Ectodermal cell (in vitro differentiated cells): ENCODE measurements around the gene CLCN5.

Experiments used
- H3K27ac ChIP-seq: 2 replicates; pipeline ENCODE4 v1.7.0; 2013; ENCODE audit warnings: mild to moderate bottlenecking, low read depth, low read length; ENCODE audit not compliant: insufficient read depth, poor library complexity, severe bottlenecking
- H3K27me3 ChIP-seq: 2 replicates; pipeline ENCODE4 v1.7.0; 2013; ENCODE audit warnings: mild to moderate bottlenecking, low read length; ENCODE audit not compliant: insufficient read depth, control insufficient read depth, poor library complexity, severe bottlenecking
- H3K36me3 ChIP-seq: one replicate; pipeline ENCODE4 v1.7.0; 2013; ENCODE audit warnings: low read length; ENCODE audit not compliant: control insufficient read depth, insufficient read depth
- H3K4me1 ChIP-seq: one replicate; pipeline ENCODE4 v1.7.0; 2013; ENCODE audit warnings: low read length; ENCODE audit not compliant: control insufficient read depth, insufficient read depth
- H3K4me3 ChIP-seq: 2 replicates; pipeline ENCODE4 v1.7.0; 2013; ENCODE audit warnings: low read depth, low read length, control low read depth; ENCODE audit not compliant: insufficient read depth
- H3K9me3 ChIP-seq: 2 replicates; pipeline ENCODE4 v1.7.0; 2013; ENCODE audit warnings: mild to moderate bottlenecking, low read length, moderate library complexity; ENCODE audit not compliant: control insufficient read depth
- WGBS, 2 experiments: methylation state at CpG; one replicate each; pipeline ENCODE4 v1.1.7; 2013; ENCODE audit warnings: missing lambda C conversion rate in 2 of 2; 5-methylcytosine and 5-hydroxymethylcytosine counted together

The CLCN5 gene

DNA sequence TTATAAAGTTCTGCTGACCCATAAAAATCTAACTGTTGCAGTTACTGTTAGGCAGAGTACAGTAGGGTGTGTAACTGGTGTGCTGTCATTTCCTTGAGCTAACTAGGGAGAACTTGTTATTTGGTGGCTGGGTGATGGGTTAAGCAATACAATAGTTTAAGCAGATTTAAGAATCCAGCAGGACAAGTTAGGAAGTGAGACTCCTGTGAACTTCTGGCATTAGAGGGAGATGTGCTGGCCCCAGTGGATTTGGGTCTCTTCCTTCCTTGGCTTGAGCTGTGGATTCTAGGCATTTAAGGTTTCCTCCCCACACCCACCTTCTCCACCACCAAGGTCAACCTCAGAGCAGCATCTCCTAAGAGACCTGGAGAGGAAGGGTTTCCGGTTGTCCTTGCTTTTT is 70.5 kb downstream of the CLCN5 start:
- Histone ChIP-seq H3K4me3 (no peak overlapping the region), H3K4me1 (no peaks in the 10 kb centered on the region), H3K9me3 (no peaks in the 10 kb centered on the region), H3K36me3 (no peaks in the 10 kb centered on the region), H3K27ac (no peak overlapping the region), H3K27me3 (no peaks in the 10 kb centered on the region)
- 100% methylated on average over 1 of the region's 1 CpG for WGBS, 2 experiments

GRCh38 chrX:49993661-49994060 is 71.3 kb downstream of the CLCN5 start:
- Histone ChIP-seq H3K36me3 (no peaks in the 10 kb centered on the region), H3K27ac (no peak overlapping the region), H3K9me3 (no peaks in the 10 kb centered on the region), H3K4me3 (no peak overlapping the region), H3K27me3 (no peaks in the 10 kb centered on the region), H3K4me1 (no peaks in the 10 kb centered on the region)
- WGBS, 2 experiments = 92 to 94% methylated on average over 1 of the region's 1 CpG

DNA sequence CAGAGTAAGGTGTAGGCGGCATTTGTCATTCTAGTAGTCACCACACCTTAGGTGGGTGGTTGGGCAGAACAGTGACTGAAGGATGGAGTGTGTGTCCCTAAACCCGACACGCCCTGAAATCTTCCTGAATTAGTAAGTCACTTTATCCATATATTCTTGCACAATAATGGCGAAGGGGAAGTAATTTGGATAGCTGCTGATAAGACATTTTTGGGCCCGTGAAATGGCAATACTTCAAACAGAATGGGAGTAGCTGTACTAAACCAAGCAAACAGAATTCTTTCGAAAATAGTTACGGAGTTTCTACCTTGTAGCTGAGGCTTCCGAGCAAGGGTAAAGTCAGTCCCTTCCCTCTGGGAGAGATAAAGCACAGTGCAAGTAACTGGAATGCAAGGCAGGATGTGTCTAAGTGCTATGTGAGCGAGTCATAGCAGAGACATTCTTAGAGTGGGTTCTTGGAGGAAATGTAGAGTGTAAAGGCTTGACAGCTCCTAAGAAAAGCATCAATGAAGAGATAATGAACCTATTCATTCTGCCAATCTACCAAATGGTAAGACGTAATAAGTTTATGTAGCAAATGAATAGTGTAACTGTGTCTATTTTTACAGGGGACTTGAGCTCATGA is 72.8 kb downstream of the CLCN5 start:
- H3K27ac ChIP-seq = no peak overlapping the region
- 93 to 95% methylated on average over 9 of the region's 10 CpGs for WGBS, 2 experiments

DNA sequence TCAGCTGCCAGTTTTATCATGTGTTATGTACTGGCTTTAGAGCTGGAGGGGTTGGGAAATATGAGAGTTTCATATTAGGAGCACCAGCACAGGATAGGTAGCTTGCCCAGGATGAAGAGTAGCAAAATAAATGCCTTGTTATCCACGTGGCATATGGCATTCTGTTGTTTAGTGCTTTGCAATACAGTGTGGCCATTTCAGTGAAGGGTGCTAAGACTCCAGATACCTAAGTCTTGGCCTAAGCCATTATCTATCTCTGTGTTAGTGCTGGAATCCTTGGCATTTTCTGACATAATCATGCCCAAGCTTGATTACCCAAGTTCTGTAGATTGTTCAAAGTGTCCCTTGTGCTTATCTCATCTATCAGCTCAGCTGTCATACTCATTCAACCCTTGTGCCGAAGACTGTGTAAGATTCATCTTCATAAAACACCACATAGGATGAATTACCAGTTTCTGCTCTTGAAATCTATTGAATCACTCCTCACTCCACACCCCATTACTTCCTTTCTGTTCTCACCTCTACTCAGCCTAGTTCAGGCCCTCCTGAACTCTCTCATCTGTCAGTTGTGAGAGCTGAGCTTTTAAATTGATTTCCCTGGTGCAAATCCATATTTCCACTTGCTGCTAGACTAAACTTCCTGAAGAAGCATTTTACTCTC is 73.5 kb downstream of the CLCN5 start:
- WGBS, 2 experiments = 80 to 85% methylated on average over 2 of the region's 2 CpGs
- Histone ChIP-seq H3K9me3 (no peaks in the 10 kb centered on the region), H3K27me3 (no peaks in the 10 kb centered on the region), H3K4me1 (no peaks in the 10 kb centered on the region), H3K27ac (no peak overlapping the region), H3K36me3 (no peaks in the 10 kb centered on the region), H3K4me3 (no peak overlapping the region)

More for the DNA sequence above, 72.8 kb downstream of the CLCN5 start:
- Histone ChIP-seq H3K36me3 (no peaks in the 10 kb centered on the region), H3K9me3 (no peaks in the 10 kb centered on the region), H3K4me1 (no peaks in the 10 kb centered on the region), H3K27me3 (no peaks in the 10 kb centered on the region), H3K4me3 (no peak overlapping the region)

- Histone ChIP-seq H3K27me3 (no peaks in the 10 kb centered on the region), H3K9me3 (no peaks in the 10 kb centered on the region), H3K27ac (no peak overlapping the region), H3K4me3 (no peak overlapping the region), H3K4me1 (no peaks in the 10 kb centered on the region), H3K36me3 (no peaks in the 10 kb centered on the region)
- WGBS, 2 experiments = 100% methylated on average over 2 of the region's 2 CpGs
Measured at GRCh38 chrX:49996474-49996873, 74.1 kb downstream of the CLCN5 start.

DNA sequence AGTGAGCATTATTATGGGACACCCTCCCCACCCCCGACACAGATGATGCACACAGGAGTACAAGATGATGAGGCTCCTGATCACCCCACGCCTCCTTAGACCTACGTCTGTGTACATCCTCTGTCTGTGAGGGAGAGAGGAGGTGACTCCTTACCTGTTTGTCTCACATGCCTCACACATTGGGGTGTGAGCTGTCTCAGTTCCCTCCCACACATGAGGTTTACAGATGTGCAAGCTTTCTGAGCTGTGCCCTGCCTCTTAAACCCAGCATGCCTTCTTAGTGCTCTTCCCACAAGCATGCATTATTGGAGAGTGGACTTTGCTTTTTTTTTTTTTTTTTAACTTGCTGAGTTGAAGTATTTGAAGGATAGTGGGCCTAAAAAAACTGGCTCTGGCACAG is 76.7 kb downstream of the CLCN5 start:
- H3K27me3 ChIP-seq = no peaks in the 10 kb centered on the region
- no peaks in the 10 kb centered on the region for H3K9me3 ChIP-seq
- H3K27ac ChIP-seq = no peak overlapping the region
- H3K36me3 ChIP-seq = no peaks in the 10 kb centered on the region
- 100% methylated on average over 3 of the region's 3 CpGs for WGBS, 2 experiments
- no peak overlapping the region for H3K4me3 ChIP-seq
- H3K4me1 ChIP-seq = no peaks in the 10 kb centered on the region

DNA sequence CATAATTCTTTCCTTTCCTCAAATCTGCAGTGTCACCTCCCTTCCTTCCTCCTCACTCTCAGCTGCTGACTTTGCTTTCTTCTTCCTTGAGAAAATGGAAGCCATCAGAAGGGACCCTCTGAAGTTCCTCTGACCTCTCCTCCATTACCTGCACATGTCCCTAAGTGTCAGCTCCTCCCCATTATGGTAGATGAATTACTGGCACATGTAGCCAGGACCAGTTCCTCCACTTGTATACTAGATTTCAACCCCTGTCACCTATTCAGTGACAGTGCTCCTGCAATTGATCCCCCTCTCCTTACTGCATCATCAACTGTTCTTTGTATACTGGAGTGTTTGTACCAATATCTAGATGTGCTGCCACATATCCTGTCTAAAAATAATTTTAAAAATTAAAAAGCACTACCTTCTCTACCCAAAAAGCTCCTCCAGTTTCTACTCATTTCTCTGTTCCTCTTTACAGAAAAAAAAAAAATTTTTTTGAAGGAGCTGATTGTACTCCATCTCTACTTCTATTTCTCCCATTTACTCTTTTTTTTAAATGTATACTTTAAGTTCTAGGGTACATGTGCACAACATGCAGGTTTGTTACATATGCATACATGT is 78.6 kb downstream of the CLCN5 start:
- H3K27ac ChIP-seq = no peak overlapping the region
- no peaks in the 10 kb centered on the region for H3K36me3 ChIP-seq
- H3K4me3 ChIP-seq = no peak overlapping the region
- H3K4me1 ChIP-seq = no peaks in the 10 kb centered on the region
- H3K27me3 ChIP-seq = no peaks in the 10 kb centered on the region
- no peaks in the 10 kb centered on the region for H3K9me3 ChIP-seq

GRCh38 chrX:50002067-50002714 is 79.8 kb downstream of the CLCN5 start:
- H3K4me3 ChIP-seq = no peak overlapping the region
- 92 to 96% methylated on average over 1 to 2 of the region's 2 CpGs for WGBS, 2 experiments
- H3K9me3 ChIP-seq = no peaks in the 10 kb centered on the region
- H3K27me3 ChIP-seq = no peaks in the 10 kb centered on the region
- H3K27ac ChIP-seq = no peak overlapping the region
- H3K4me1 ChIP-seq = no peaks in the 10 kb centered on the region
- no peaks in the 10 kb centered on the region for H3K36me3 ChIP-seq

GRCh38 chrX:50003467-50003866 is 81.1 kb downstream of the CLCN5 start:
- Histone ChIP-seq H3K36me3 (no peaks in the 10 kb centered on the region), H3K27ac (no peak overlapping the region), H3K9me3 (no peaks in the 10 kb centered on the region), H3K4me1 (no peaks in the 10 kb centered on the region), H3K4me3 (no peak overlapping the region), H3K27me3 (no peaks in the 10 kb centered on the region)
- 92 to 100% methylated on average over 3 to 4 of the region's 4 CpGs for WGBS, 2 experiments

GRCh38 chrX:50003927-50004326 is 81.5 kb downstream of the CLCN5 start:
- H3K36me3 ChIP-seq = no peaks in the 10 kb centered on the region
- no peak overlapping the region for H3K27ac ChIP-seq
- no peaks in the 10 kb centered on the region for H3K9me3 ChIP-seq
- 94 to 100% methylated on average over 2 of the region's 2 CpGs for WGBS, 2 experiments
- H3K4me3 ChIP-seq = no peak overlapping the region
- H3K4me1 ChIP-seq = no peaks in the 10 kb centered on the region
- H3K27me3 ChIP-seq = no peaks in the 10 kb centered on the region
